Midbrain (tissue), 1 donor: Measurements from ENCODE around the gene HDAC1.
"Not testable (repeated sequence)": the region's sequence is repeated elsewhere in the genome, so short reads cannot be mapped to it uniquely, and the experiment has no call there.

Experiments
- DNase-seq: peaks from one replicate; lab custom pipeline; 2025; lab: John Stamatoyannopoulos, UW

Gene HDAC1

GRCh38 chr1:32349211-32349708 is 57.4 kb downstream of the HDAC1 start:
- no peak for DNase-seq

GRCh38 chr1:32350785-32351398 is 59.0 kb downstream of the HDAC1 start:
- DNase-seq, result peak; percentile 88

GRCh38 chr1:32351399-32352238 is 59.7 kb downstream of the HDAC1 start:
- peak; percentile 92 for DNase-seq

- no peak for DNase-seq
These were observed 60.4 kb downstream of the HDAC1 start for GRCh38 chr1:32352239-32352745.

- no peak for DNase-seq
These were observed 61.0 kb downstream of the HDAC1 start for GRCh38 chr1:32352831-32353383.

- DNase-seq, result no peak
These were observed 61.5 kb downstream of the HDAC1 start for GRCh38 chr1:32353431-32353830.

GRCh38 chr1:32353886-32354570 is 62.1 kb downstream of the HDAC1 start:
- no peak for DNase-seq

- DNase-seq, result not testable (repeated sequence)
These were observed 63.9 kb downstream of the HDAC1 start for GRCh38 chr1:32355778-32356177.

GRCh38 chr1:32356478-32356877 is 64.6 kb downstream of the HDAC1 start:
- DNase-seq, result no peak

- no peak for DNase-seq
These were observed 65.7 kb downstream of the HDAC1 start for GRCh38 chr1:32357614-32358013.

- DNase-seq, result no peak
These were observed 66.6 kb downstream of the HDAC1 start for GRCh38 chr1:32358435-32358834.

GRCh38 chr1:32361308-32361673 is 69.4 kb downstream of the HDAC1 start:
- DNase-seq, result no peak

- DNase-seq, result peak; percentile 56
These were observed 70.0 kb downstream of the HDAC1 start for GRCh38 chr1:32361674-32362473.

GRCh38 chr1:32362474-32363313 is 70.8 kb downstream of the HDAC1 start, which contains the start of the genes FAM229A and TSSK3:
Gene FAM229A (minus strand): TSS chr1:32362485. CDS start chr1:32362091, 394 bp downstream.
Gene TSSK3 (plus strand): TSS chr1:32362539. CDS start chr1:32362702, 163 bp downstream.
- DNase-seq, result no peak

- no peak for DNase-seq
These were observed 71.8 kb downstream of the HDAC1 start for GRCh38 chr1:32363713-32364112.

- DNase-seq, result no peak
These were observed 73.0 kb downstream of the HDAC1 start for GRCh38 chr1:32364836-32365235.

- no peak for DNase-seq
These were observed 73.6 kb downstream of the HDAC1 start for GRCh38 chr1:32365445-32365844.

GRCh38 chr1:32367912-32368635 is 76.2 kb downstream of the HDAC1 start:
- DNase-seq, result no peak

- DNase-seq, result no peak
These were observed 80.4 kb downstream of the HDAC1 start for GRCh38 chr1:32372149-32372756.
